Activated naive CD4-positive, alpha-beta T cell treated with anti-CD3 and anti-CD28 coated beads, Interleukin-2, amount 50 U/mL, for 72 hours (primary cell): ENCODE results near the gene KDM3A. TPM values are rescaled to one million over a fixed set of nuclear protein-coding genes. Genes with fewer than 3 reads are reported as not detected.
"Not testable (repeated sequence)": the region's sequence is repeated elsewhere in the genome, so short reads cannot be mapped to it uniquely, and the experiment has no call there.

Experiments
- ATAC-seq, 2 donors: fragments of 150-1000 bp; cut with Tn5 transposase; 2 replicates each; pipeline ENCODE4 v1.10.0; 2021; ENCODE audit warnings: mild to moderate bottlenecking in 2 of 2, moderate library complexity in 2 of 2
- DNase-seq, 2 donors: peaks; one replicate each; pipeline ENCODE4 v3.0.0; 2021 to 2022; ENCODE audit warnings: low spot score in 2 of 2
- H3K27ac Mint-ChIP-seq, 2 donors: one replicate each; pipeline ENCODE4 v1.8.0; 2022; ENCODE audit warnings: mild to moderate bottlenecking in 2 of 2, mixed read lengths in 2 of 2
- H3K36me3 Mint-ChIP-seq, 2 donors: one replicate each; pipeline ENCODE4 v1.8.0; 2022; ENCODE audit warnings: mixed read lengths in 2 of 2
- H3K9me3 Mint-ChIP-seq, 2 donors: one replicate each; pipeline ENCODE4 v1.8.0; 2022; ENCODE audit warnings: mixed read lengths in 2 of 2
- total RNA-seq, 2 donors: library from RNA; stranded (reverse); gene quantifications; one replicate each; pipeline ENCODE4 v1.2.3, GENCODE V29; 2022

Gene KDM3A
- total RNA-seq, 2 donors from 2014 or later = 67.1 to 108 TPM

DNA sequence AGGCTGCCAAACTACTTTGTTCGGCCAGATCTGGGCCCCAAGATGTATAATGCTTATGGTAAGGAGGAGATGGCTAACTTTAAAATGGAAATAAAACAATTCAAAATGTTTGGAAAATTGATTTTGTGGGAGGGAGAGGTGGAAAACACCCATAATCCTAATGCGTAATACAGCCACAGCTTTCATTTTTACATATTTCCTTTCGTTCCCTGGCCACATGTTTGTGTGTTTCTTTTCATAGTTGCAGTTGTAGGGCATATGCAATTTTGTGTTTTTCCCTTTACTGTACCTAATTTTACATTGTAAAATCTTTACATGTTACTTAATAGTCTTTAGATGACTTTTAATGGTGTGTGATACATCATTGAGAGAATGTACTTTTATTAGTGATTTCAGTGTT is 44.6 kb downstream of the KDM3A start:
- ATAC-seq = no peak
- peak overlapping the region; percentile 4 to 71 for H3K27ac Mint-ChIP-seq
- peaks cover 40 to 98% of the 10 kb centered on the region in 2 donors for H3K36me3 Mint-ChIP-seq
- DNase-seq = no peak
- H3K9me3 Mint-ChIP-seq = no peaks in the 10 kb centered on the region

DNA sequence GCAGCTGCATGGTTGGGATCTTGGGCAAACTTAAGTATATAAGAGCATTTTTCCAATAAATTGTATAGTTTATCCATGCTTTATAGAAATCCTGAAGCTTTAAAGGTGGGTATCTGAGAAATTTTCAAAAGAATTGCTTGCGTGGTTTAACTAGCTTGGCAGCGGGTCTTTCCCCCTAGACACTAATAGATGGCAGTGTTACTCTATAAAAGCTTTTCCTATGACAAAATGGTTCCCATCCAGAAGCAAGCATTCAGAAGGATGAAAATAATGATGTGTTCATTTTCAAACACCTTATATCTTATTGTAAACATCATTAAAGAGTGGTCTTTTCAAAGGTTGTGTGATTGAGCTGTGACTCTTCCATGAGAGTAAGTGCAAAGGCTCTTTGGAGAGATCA is 45.9 kb downstream of the KDM3A start:
- ATAC-seq (no peak), DNase-seq (no peak)
- Mint-ChIP-seq H3K9me3 (no peaks in the 10 kb centered on the region), H3K27ac (peak overlapping the region in 1 of 2 donors; percentile 60), H3K36me3 (peaks cover 40 to 99% of the 10 kb centered on the region in 2 donors)

DNA sequence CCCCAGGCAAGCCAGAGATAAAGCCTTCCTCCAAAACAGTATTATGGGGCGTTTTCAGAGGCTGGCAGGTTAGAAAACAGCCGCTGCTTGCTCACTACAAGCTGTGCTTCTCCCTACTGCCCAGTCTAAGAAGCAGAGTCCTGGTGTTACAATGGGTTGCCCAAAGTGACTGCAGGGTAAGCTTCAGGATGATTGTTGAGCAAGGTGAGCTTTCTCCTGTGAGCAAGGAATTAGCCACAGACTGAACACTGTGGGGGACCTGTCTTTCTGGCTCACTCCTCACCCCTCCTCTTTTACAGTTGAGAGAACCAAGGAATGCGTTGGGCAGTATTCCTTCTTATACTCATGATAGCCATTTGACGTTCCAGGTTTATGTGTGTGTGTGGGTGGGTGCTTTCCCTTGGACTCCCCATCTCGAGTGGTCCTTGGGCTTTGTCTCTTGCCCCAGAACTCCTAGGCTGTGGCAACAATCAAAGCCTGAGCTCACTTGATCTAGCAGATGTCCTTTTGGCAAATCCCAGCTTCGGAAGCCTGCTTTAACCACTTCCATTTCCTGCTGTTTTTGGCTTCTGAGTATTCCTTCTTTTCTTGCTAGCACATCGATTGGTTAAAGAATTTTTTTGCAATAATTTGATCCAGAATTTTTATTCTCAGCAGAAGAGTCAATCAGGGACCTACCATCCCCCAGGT is 47.5 kb downstream of the KDM3A start:
- Mint-ChIP-seq H3K9me3 (no peaks in the 10 kb centered on the region), H3K27ac (peak overlapping the region in 1 of 2 donors; percentile 35), H3K36me3 (peaks cover 38 to 88% of the 10 kb centered on the region in 2 donors)
- DNase-seq (no peak), ATAC-seq (no peak)

DNA sequence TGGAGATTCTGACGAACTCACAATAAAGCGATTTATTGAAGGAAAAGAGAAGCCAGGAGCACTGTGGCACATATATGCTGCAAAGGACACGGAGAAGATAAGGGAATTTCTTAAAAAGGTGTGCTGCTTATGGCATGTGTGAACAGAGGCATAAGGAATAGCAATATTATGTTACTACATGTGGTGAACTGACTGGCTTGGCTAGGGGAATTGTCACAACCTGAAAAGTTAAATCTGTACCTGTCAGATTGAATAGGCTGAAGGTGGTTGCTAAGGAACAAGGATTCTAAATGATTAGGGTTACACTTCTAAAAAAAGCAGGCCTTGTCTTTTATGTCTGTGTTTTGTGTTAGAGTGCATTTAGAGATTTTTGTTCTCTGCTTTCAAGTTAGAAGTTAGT is 48.4 kb downstream of the KDM3A start:
- Mint-ChIP-seq H3K36me3 (peaks cover 35 to 88% of the 10 kb centered on the region in 2 donors), H3K27ac (peak overlapping the region; percentile 7 to 35), H3K9me3 (peaks cover 0 to under 1% of the 10 kb centered on the region in 2 donors)
- DNase-seq = no peak
- no peak for ATAC-seq

DNA sequence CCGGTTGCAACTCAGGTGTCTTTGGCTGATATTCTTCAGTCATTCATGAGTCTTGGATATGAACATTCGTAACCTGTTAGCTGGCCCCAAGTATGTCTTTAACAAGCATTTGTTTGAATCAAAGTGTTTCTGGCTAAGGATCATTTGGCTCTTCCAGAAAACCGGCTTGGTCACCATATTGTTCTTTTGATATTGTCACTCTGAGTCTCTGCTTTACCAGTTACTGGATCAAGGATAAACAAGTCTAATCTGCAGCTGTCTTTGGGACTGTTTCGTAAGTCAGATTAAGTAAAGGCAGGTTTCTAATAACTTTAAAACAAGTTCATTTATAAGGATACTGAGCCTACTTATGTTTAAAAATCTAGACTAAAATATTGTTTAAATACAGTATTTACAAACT is 49.1 kb downstream of the KDM3A start:
- H3K9me3 Mint-ChIP-seq = peaks cover 0 to 5% of the 10 kb centered on the region in 2 donors
- ATAC-seq (no peak), DNase-seq (no peak)
- H3K36me3 Mint-ChIP-seq = peaks cover 36 to 88% of the 10 kb centered on the region in 2 donors
- H3K27ac Mint-ChIP-seq = no peak overlapping the region

DNA sequence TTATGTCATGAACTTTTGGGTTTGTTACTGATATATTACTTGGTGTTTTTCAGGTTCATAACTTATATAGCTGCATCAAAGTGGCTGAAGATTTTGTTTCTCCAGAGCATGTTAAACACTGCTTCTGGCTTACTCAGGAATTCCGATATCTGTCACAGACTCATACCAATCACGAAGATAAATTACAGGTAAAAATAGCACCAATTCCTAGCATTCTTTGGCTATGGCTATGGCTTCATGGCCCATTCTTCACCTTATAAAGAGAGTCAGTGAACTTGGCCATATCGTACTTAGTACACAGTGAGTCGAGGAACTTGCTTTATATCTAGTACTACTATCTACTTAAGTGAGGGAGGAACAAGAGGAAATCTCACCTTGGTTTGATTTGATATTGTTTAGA is 49.9 kb downstream of the KDM3A start:
- DNase-seq (no peak), ATAC-seq (no peak)
- Mint-ChIP-seq H3K36me3 (peaks cover 35 to 88% of the 10 kb centered on the region in 2 donors), H3K9me3 (peaks cover 0 to 10% of the 10 kb centered on the region in 2 donors), H3K27ac (peak overlapping the region in 1 of 2 donors; percentile 19)

- Mint-ChIP-seq H3K9me3 (peaks cover 0 to 11% of the 10 kb centered on the region in 2 donors), H3K36me3 (peaks cover 34 to 88% of the 10 kb centered on the region in 2 donors), H3K27ac (no peak overlapping the region)
- ATAC-seq (no peak), DNase-seq (no peak)
These were observed 50.9 kb downstream of the KDM3A start for GRCh38 chr2:86492048-86492453.

- Mint-ChIP-seq H3K36me3 (peaks cover 61 to 89% of the 10 kb centered on the region in 2 donors), H3K9me3 (peaks cover 22 to 40% of the 10 kb centered on the region in 2 donors)
- H3K27ac Mint-ChIP-seq, DNase-seq, ATAC-seq: not testable (repeated sequence)
These were observed 55.2 kb downstream of the KDM3A start for GRCh38 chr2:86496391-86496790.

- Mint-ChIP-seq H3K9me3 (peaks cover 24 to 44% of the 10 kb centered on the region in 2 donors), H3K27ac (peak overlapping the region in 1 of 2 donors; percentile 17), H3K36me3 (peaks cover 82 to 100% of the 10 kb centered on the region in 2 donors)
- DNase-seq (no peak), ATAC-seq (no peak)
These were observed 57.5 kb downstream of the KDM3A start for GRCh38 chr2:86498468-86499260.

DNA sequence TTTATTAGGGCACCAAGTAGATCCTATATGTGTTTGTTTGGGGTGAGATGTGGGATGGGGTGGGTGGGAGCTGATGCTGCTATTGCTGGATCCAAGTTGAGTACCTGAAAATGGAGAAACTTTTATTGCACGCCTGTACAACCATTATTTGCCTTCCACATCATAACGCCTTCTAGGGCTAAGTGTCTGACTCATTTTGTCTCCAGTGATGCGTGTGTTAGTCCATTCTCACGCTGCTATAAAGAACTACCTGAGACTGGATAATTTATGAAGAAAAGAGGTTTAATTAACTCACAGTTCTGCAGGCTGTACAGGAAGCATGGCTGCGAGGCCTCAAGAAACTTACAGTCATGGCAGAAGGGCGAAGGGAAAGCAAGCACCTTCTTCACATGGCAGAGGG is 58.2 kb downstream of the KDM3A start:
- no peak for DNase-seq
- Mint-ChIP-seq H3K9me3 (peaks cover 24 to 44% of the 10 kb centered on the region in 2 donors), H3K36me3 (peaks cover 83 to 98% of the 10 kb centered on the region in 2 donors), H3K27ac (peak overlapping the region; percentile 13 to 25)
- no peak for ATAC-seq

- no peak for DNase-seq
- H3K27ac Mint-ChIP-seq = peak overlapping the region; percentile 13 to 16
These were observed 59.3 kb downstream of the KDM3A start for GRCh38 chr2:86500325-86501083.

GRCh38 chr2:86507600-86507999 is 66.4 kb downstream of the KDM3A start:
- Mint-ChIP-seq H3K9me3 (no peaks in the 10 kb centered on the region), H3K27ac (no peak overlapping the region), H3K36me3 (peaks cover 27 to 30% of the 10 kb centered on the region in 2 donors)
- ATAC-seq = no peak
- no peak for DNase-seq

More at GRCh38 chr2:86500325-86501083, 59.3 kb downstream of the KDM3A start:
- ATAC-seq = no peak
- peaks cover 24 to 37% of the 10 kb centered on the region in 2 donors for H3K9me3 Mint-ChIP-seq
- peaks cover 79 to 97% of the 10 kb centered on the region in 2 donors for H3K36me3 Mint-ChIP-seq

DNA sequence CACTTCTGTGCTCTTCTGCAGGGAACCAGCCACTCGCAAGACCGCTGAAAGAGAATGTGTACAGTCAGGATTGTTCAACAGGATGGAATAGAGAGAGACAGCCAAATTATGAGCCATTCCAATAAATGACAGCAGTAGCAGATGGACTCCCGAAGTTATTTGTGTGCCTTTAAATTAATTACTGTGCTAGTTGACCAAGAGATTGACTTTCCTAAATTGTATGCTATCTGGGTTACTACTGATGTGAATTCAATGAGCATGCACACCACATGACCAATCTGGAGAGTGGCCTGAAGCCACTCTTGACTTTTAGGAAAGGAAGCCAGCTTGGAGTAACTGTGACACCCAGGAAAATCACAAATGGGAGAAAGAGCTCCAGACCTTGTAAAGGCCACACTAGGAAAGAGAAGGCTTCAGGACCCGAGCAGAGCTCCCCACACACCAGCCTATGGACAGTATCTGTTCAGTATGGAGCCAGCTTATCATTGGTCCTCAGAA is 69.3 kb downstream of the KDM3A start:
- H3K9me3 Mint-ChIP-seq = no peaks in the 10 kb centered on the region
- H3K36me3 Mint-ChIP-seq = peaks cover 4 to 7% of the 10 kb centered on the region in 2 donors
- peak overlapping the region in 1 of 2 donors; percentile 9 for H3K27ac Mint-ChIP-seq
- no peak for DNase-seq
- ATAC-seq = no peak

DNA sequence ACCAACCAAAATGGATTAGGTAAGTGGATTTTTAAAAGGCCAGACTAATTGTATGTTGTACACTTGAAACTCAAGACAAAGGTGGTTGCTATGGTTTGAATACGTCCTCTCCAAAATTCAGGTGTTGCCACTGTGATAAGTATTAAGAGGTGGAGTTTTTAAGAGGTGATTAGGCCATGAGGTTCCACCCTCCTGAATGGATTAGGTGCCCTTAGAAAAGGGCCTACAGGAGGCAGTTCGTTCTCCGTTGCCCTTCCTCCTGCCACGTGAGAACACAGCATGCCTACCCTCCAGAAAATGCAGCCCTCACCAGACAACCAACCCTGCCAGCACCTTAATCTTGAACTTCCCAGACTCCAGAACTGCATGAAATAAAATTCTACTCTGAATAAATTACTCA is 70.9 kb downstream of the KDM3A start:
- H3K27ac Mint-ChIP-seq = no peak overlapping the region
- no peak for ATAC-seq
- H3K36me3 Mint-ChIP-seq = peaks cover 0 to 7% of the 10 kb centered on the region in 2 donors
- H3K9me3 Mint-ChIP-seq = no peaks in the 10 kb centered on the region
- DNase-seq = no peak

DNA sequence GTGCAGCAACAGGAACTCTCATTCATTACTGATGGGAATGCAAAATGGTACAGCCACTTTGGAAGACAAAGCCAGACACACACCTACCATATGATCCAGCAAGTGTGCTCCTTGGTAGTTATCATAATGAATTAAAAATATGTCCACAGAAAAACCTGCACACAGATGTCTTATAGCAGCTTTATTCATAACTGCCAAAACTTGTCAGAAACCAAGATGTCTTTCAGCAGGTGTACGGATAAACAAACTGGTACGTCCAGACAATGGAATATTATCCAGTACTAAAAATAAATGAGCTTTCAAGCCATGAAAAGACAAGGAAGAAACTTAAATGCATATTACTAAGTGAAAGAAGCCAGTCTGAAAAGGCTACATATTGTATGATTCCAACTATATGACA is 71.7 kb downstream of the KDM3A start:
- H3K27ac Mint-ChIP-seq = no peak overlapping the region
- H3K9me3 Mint-ChIP-seq = no peaks in the 10 kb centered on the region
- ATAC-seq = no peak
- no peak for DNase-seq
- peaks cover 0 to 7% of the 10 kb centered on the region in 2 donors for H3K36me3 Mint-ChIP-seq

DNA sequence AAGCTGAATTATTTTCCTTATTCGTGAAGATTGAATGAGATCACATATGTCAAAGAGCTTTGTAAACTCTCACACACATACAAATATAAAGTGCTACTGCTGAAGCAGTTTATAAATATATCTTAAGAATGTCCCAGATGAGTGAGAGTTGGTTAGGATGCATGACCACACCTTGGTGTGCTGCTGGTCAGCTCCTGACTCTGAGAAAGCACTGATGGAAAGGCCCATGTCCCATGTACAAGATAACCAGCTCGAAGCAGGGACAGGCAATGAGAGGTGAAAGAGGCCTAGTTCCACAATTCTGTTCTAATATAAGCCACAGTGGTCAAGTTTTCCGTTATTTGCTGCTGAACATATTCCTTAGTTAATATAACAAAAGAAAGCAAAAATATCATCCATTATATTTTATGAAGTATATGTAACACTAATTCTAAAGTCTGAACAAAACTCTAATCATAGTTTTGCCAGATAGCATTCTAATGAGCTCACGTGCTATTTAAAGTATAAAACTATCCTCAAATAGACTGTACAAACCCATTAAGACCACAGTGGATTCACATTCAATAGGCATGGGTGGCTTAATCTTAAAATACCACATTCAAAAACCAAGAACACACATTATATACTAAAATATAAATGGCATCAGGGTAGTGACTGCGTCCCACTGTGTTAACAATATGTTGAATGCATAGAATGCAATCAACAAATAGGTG is 72.9 kb downstream of the KDM3A start:
- H3K9me3 Mint-ChIP-seq = no peaks in the 10 kb centered on the region
- no peak for DNase-seq
- no peak for ATAC-seq
- H3K27ac Mint-ChIP-seq = no peak overlapping the region
- H3K36me3 Mint-ChIP-seq = peaks cover 0 to 5% of the 10 kb centered on the region in 2 donors
